WERI-Rb-1 (cell line): ENCODE measurements around the gene GPR68.
A peak's percentile ranks its signal among the peaks of the same experiment; 100 is the strongest.

Source experiments
- DNase-seq: peaks from one replicate; pipeline ENCODE4 v3.0.0-alpha.2; 2020
- H3K27ac ChIP-seq: fragments of 250-450 bp; sonication (Bioruptor Pico); 2 replicates; pipeline ENCODE4 v1.5.1; 2020; ENCODE audit warnings: mild to moderate bottlenecking, moderate library complexity
- H3K27me3 ChIP-seq: fragments of 250-450 bp; sonication (Bioruptor Pico); 2 replicates; pipeline ENCODE4 v1.5.1; 2021; ENCODE audit warnings: mild to moderate bottlenecking, low read depth, moderate library complexity; ENCODE audit not compliant: insufficient read depth, severe bottlenecking
- H3K36me3 ChIP-seq: fragments of 250-450 bp; sonication (Bioruptor Pico); 2 replicates; pipeline ENCODE4 v1.5.1; 2020; ENCODE audit warnings: mild to moderate bottlenecking, moderate library complexity
- H3K4me3 ChIP-seq: 2 replicates; pipeline ENCODE4 v1.5.1; 2011; ENCODE audit warnings: low read depth, mild to moderate bottlenecking, control low read depth, low read length
- H3K9me3 ChIP-seq: fragments of 250-450 bp; sonication (Bioruptor Pico); 2 replicates; pipeline ENCODE4 v1.5.1; 2021; ENCODE audit warnings: mild to moderate bottlenecking, moderate library complexity; ENCODE audit not compliant: severe bottlenecking
- TF ChIP-seq, protein P1 (sequence below): IDR thresholded peaks from 2 replicates; pipeline ENCODE4 v1.5.1; 2011; ENCODE audit warnings: low read depth, mild to moderate bottlenecking, control low read depth, inconsistent platforms, low read length

GPR68 gene

DNA sequence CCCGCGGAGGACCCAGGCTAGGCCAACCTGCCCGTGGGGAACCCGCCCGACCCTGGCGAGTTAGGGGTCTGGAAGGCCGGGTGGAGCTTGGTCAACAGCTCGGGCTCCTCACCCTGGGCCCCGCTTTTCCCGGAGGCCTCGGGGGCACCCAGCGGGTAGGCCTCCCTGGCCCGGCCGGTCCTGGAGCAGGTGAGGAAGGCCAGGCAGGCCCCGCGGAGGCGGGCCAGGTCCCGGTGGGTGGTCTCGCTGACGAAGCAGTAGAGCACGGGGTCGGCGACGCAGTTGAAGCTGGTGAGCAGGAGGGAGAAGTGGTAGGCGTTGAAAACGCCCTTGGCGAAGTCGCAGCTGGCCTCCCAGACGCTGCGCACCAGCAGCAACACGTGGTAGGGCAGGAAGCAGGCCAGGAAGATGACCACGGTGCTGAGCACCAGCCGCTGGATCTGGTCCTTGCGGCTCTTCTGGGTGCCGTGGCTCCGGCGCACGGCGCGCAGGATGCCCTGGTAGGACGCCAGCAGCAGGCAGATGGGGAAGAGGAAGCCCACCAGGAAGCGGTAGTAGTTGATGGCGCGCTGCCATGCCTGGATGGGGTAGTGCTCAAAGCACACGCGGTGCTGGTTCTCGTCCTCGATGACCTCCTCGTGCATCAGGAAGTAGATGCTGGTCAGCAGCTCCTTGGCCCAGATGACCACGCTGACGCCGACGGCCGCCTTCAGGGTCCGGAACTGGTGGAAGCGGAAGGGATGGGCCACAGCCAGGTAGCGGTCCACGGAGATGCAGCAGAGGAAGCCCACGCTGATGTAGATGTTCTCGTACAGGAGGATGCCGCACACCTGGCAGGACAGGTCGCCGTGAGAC is 10.3 kb downstream of the GPR68 start:
- no peaks in the 10 kb centered on the region for H3K27me3 ChIP-seq

DNA sequence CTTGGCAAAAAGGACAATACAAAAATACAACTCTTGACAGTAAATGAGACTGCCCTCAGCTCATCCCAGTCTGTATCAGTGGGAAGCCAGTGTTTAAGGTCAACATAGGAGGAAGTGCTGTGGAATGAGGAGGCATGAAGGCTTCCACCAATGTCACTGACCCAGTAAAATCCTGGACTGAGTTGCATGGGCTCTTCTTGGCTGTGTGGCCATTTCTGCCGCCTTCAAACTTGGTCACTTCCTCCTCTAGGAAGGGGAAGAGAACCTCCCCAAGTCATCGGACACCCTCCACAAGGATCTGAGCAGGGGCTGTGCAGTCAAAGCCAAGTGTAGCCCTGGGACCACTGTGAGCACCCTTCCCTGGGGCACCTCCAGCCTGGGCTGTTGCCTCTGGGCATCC is 11.9 kb downstream of the GPR68 start:
- H3K36me3 ChIP-seq: no peaks in the 10 kb centered on the region
- H3K4me3 ChIP-seq: no peak overlapping the region
- TF ChIP-seq, protein P1, sequence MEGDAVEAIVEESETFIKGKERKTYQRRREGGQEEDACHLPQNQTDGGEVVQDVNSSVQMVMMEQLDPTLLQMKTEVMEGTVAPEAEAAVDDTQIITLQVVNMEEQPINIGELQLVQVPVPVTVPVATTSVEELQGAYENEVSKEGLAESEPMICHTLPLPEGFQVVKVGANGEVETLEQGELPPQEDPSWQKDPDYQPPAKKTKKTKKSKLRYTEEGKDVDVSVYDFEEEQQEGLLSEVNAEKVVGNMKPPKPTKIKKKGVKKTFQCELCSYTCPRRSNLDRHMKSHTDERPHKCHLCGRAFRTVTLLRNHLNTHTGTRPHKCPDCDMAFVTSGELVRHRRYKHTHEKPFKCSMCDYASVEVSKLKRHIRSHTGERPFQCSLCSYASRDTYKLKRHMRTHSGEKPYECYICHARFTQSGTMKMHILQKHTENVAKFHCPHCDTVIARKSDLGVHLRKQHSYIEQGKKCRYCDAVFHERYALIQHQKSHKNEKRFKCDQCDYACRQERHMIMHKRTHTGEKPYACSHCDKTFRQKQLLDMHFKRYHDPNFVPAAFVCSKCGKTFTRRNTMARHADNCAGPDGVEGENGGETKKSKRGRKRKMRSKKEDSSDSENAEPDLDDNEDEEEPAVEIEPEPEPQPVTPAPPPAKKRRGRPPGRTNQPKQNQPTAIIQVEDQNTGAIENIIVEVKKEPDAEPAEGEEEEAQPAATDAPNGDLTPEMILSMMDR: no peak
- H3K9me3 ChIP-seq: peaks cover 6% of the 10 kb centered on the region
- no peak overlapping the region for H3K27ac ChIP-seq
- DNase-seq: no peak
- H3K27me3 ChIP-seq: no peaks in the 10 kb centered on the region

More for the DNA sequence above, 10.3 kb downstream of the GPR68 start:
- Histone ChIP-seq H3K27ac (no peak overlapping the region), H3K9me3 (peaks cover 6% of the 10 kb centered on the region), H3K4me3 (no peak overlapping the region), H3K36me3 (no peaks in the 10 kb centered on the region)
- no peak for DNase-seq
- TF ChIP-seq, protein P1: no peak

DNA sequence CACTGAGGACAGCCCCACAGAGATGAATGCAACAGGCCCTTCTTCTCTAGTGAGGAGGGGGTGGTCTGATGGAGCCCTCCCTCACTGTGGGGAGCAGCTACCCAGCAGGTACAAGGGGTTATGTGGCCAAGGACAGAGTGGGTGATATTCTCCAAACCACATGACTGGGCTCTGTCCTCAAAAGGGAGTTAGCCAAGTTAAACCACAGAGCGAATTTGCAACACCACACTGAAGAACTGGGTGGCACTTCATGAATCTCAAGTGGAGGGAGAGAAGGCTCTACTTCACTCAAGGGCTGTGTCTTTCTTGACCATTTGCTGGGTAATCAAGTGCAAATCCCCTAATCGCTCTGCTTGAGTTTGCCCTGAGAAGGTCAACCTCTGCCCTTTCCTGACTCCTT is 12.5 kb downstream of the GPR68 start:
- H3K27ac ChIP-seq: peak overlapping the region; percentile 2; the same call in 1 of the 2 replicates
- H3K9me3 ChIP-seq: peaks cover 6% of the 10 kb centered on the region
- H3K36me3 ChIP-seq: no peaks in the 10 kb centered on the region
- no peak overlapping the region for H3K4me3 ChIP-seq
- TF ChIP-seq, protein P1: no peak
- no peaks in the 10 kb centered on the region for H3K27me3 ChIP-seq
- DNase-seq: no peak

DNA sequence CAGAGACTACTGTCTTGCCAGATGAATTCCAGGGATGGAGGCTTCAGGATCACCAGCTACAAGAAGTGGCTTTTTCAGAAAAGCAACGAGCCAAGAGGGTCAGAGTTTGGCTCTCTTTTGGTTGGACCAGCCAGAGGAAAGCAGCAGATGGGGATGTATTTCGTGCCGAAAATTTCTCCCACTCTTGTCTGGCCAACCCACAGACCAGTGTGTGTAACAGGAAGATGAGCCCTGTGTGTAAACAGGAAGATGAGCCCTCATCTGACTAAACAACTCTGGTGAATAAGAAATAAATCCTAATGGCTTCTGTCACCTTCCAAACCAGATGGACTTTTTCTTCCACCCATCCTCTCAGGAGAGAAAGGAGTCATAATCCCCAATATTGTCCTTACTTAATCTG is 13.1 kb downstream of the GPR68 start:
- DNase-seq: no peak
- Histone ChIP-seq H3K4me3 (no peak overlapping the region), H3K27me3 (no peaks in the 10 kb centered on the region), H3K27ac (peak overlapping the region; percentile 36), H3K36me3 (no peaks in the 10 kb centered on the region), H3K9me3 (peaks cover 6% of the 10 kb centered on the region)
- TF ChIP-seq, protein P1: no peak

DNA sequence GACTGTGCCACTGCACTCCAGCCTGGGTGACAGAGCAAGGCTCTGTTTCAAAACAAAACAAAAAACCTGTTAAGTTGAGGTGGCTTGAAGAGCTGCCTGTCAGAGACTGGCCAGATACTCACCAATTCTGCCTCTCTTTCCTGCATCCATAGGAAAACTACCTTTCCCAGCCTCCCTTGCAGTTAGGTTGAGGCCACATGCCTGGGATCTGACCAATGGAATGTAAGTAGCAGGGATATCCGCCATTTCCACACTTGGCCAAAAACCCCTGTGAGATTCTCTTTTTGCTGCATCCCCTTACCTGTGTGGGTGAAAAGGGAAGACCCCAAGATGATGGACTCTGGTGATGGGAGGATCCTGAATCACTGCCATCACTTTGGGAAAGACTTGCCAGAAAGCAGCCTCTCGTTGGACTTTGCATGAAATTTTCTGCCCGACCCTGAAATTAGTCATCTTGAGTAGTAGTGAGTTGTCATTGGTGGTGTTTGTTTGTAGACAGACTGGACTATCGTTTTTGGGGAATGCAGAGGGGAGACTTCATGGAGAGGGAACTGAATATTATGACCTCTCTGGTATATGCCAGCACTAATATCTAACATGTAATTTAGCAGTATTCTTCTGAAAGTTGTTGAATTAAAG is 14.0 kb downstream of the GPR68 start:
- Histone ChIP-seq H3K27me3 (no peaks in the 10 kb centered on the region), H3K36me3 (no peaks in the 10 kb centered on the region), H3K27ac (no peak overlapping the region), H3K4me3 (no peak overlapping the region), H3K9me3 (peaks cover 6% of the 10 kb centered on the region)
- TF ChIP-seq, protein P1: no peak
- no peak for DNase-seq
